ENCODE data around the gene FBXO7.

DNA sequence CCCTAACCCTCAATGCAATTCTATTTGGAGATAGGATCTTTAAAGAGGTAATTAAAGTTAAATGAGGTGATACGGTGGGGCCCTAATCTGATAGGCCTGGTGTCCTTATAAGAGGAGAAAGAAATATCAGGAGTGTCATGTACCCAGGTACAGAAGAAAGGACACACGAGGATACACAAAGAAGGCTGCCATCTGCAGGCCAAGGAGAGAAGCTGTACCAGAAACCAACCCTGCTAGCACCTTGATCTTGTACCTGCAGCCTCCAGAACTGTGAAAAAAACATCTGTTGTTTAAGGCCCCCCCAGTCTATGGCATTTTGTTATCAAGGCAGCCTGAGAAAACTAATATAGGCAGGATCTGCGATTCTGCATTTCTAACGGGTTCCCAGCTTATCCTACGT, 44.2 kb downstream of the FBXO7 start:
- TF ChIP-seq, protein P1, sequence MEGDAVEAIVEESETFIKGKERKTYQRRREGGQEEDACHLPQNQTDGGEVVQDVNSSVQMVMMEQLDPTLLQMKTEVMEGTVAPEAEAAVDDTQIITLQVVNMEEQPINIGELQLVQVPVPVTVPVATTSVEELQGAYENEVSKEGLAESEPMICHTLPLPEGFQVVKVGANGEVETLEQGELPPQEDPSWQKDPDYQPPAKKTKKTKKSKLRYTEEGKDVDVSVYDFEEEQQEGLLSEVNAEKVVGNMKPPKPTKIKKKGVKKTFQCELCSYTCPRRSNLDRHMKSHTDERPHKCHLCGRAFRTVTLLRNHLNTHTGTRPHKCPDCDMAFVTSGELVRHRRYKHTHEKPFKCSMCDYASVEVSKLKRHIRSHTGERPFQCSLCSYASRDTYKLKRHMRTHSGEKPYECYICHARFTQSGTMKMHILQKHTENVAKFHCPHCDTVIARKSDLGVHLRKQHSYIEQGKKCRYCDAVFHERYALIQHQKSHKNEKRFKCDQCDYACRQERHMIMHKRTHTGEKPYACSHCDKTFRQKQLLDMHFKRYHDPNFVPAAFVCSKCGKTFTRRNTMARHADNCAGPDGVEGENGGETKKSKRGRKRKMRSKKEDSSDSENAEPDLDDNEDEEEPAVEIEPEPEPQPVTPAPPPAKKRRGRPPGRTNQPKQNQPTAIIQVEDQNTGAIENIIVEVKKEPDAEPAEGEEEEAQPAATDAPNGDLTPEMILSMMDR (IDR thresholded peaks at IDR 0.05): no peak
- TF ChIP-seq EP300 (IDR thresholded peaks at IDR 0.05) (no peak), POLR2AphosphoS5 (IDR thresholded peaks at IDR 0.05) (no peak)

Data from gastroesophageal sphincter (tissue), 3 donors.